GM12864 (cell line): ENCODE results near the gene ZMAT1.
A peak's percentile ranks its signal among the peaks of the same experiment; 100 is the strongest.
"Not testable (repeated sequence)": the region's sequence is repeated elsewhere in the genome, so short reads cannot be mapped to it uniquely, and the experiment has no call there.

Experiments
- DNase-seq: peaks from one replicate; pipeline ENCODE4 v3.0.0-alpha.2; 2011; ENCODE audit warnings: low read depth
- H3K4me3 ChIP-seq: 2 replicates; pipeline ENCODE4 v1.5.1; 2011; ENCODE audit warnings: mild to moderate bottlenecking, low read depth, low read length, control low read depth
- TF ChIP-seq, protein P1 (sequence below): IDR thresholded peaks from 2 replicates; pipeline ENCODE4 v1.5.1; 2011; ENCODE audit warnings: low read depth, mild to moderate bottlenecking, moderate library complexity, low read length, control low read depth, inconsistent platforms; ENCODE audit errors: missing control alignments

ZMAT1 gene

DNA sequence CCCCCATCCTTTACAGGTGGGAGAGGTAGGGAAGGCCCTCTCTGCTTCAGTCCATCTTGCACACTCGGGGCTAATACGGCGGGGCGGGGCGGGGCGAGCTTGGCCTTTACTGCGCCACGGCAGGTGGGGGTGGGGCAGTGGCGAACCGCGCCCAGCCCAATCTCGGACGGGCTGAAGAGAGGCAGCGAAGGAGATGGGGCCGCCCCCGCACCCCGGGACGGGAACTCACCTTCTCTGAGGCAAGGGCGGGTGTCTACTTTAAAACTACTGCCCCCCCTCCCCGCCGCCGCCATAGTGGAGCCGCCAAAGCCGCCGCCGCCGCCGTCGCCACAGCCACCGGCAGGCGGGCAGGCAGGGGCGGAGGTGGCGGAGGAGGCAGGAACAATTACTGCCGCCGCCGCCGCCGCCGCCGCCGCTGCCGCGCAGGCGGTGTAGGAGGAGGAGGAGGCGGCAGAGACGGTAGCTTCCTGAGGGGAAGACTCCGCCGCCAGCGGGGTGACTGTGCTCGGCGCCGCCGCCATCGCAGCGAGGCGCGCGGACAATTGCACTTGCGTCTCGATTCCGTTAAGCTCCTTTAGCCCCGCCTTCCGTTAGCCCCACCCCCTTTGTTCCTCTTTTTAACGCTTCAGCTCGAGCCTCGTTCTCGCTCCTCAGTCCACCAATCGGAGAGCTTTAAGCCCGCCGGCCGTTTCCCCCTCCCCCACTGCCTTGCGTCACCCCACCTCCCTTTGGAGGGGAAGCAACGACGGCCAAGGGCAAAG is at the start of gene ZMAT1:
Gene ZMAT1 (minus strand): TSS at position 540 of the 761 bp plus-strand sequence. CDS start 19 bp downstream, at position 521.
- peak within 1 kb of the TSS; percentile 52 for H3K4me3 ChIP-seq

DNA sequence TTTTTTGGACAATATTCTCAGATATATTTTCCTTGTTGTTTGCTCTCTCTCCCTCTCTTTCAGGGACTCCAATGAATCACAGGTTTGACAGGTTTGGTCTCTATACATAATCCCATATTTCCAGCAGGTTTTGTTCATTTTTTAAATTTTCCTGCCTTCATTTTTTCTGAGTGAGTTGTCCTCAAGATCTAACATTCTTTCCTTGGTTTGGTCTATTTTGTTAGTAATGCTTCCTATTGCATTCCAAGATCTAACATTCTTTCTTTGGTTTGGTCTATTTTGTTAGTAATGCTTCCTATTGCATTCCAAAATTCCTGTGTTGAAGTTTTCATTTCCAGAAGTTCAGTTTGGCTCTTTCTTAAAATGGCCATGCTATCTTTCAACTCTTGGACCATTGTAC is 45.3 kb upstream of the ZMAT1 start:
- H3K4me3 ChIP-seq, result no peak overlapping the region
- no peak for DNase-seq
- TF ChIP-seq, protein P1, sequence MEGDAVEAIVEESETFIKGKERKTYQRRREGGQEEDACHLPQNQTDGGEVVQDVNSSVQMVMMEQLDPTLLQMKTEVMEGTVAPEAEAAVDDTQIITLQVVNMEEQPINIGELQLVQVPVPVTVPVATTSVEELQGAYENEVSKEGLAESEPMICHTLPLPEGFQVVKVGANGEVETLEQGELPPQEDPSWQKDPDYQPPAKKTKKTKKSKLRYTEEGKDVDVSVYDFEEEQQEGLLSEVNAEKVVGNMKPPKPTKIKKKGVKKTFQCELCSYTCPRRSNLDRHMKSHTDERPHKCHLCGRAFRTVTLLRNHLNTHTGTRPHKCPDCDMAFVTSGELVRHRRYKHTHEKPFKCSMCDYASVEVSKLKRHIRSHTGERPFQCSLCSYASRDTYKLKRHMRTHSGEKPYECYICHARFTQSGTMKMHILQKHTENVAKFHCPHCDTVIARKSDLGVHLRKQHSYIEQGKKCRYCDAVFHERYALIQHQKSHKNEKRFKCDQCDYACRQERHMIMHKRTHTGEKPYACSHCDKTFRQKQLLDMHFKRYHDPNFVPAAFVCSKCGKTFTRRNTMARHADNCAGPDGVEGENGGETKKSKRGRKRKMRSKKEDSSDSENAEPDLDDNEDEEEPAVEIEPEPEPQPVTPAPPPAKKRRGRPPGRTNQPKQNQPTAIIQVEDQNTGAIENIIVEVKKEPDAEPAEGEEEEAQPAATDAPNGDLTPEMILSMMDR, result no peak

More for the DNA sequence above, at the start of gene ZMAT1:
- TF ChIP-seq, protein P1, result no peak
- DNase-seq, result peak; percentile 76

DNA sequence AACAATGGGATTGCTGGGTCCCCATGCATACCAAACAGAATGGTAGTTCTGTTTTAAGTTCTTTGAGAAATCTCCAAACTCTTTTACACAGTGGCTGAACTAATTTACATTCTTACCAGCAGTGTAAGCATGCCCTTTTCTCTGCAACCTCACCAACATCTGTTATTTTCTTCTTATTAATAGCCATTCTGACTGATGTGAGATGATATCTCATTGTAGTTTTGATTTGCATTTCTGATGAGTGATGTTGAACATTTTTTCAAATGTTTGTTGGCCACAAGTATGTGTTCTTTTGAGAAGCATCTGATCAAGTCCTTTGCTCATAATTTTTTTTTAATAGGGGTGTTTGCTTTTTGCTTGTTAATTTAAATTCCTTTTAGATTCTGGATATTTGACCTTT is 41.2 kb upstream of the ZMAT1 start:
- TF ChIP-seq, protein P1, result no peak
- DNase-seq, result no peak
- no peak overlapping the region for H3K4me3 ChIP-seq

DNA sequence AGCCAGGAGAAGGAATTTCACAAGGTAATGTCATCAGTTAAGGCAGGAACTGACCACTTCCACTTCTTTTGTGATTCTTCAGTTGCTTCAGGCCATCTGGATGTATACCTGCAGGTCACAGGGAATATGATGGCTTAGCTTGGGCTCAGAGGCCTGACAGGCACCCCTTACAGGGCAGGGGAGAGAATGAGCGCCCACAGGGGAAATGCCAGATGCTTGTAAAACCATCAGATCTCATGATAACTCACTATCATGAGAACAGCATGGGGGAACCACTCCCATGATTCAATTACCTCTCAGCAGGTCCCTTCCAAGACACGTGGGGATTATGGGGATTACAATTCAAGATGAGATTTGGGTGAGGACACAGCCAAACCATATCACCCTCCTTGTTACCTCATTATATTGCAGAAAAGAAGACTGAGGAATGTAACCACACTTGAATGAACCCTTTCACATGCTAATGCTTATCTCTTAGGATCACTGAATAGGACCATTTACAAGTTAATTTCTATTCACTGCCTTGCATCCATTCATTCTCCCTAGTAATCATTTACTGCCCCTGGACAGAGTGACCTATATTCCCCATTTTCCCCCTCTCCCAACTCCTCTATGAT is 33.2 kb upstream of the ZMAT1 start:
- DNase-seq, H3K4me3 ChIP-seq: not testable (repeated sequence)

DNA sequence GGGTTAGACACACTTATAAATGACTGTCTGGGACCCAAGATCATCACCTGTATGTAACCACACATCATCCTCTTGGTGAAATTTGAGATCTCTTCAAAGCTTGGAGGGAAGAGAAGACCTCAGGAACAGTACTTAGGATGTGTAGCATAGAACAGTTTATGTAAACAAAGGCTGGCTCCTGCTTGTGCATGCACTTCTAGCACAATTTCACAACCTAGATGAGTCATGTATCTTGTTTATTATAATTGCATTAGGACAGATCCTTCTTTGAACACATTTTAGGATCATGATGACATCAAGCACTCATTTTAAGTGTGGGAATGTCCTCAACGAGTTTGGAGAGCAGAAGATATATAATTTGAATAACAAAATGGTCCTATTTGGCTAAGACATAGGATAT is 26.3 kb upstream of the ZMAT1 start:
- no peak for DNase-seq
- TF ChIP-seq, protein P1, result no peak
- no peak overlapping the region for H3K4me3 ChIP-seq

DNA sequence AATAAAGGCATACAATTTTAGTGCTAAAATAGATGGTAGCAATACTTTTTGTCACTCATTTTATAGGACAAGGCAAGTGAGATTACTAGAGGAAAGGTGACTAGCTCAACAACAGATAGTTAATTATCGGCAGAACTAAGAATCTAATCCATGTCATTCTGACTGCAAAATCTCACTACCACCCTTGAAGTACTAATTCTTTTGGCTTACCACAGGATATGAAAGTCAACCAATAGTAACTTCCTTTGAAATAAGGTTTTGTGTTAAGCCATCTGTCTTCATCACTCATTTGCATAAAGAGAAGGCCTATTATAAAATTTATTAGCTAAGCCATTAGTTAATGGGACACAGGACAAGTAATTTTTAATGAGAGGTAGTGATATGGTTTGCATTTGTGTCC is 25.3 kb upstream of the ZMAT1 start:
- no peak for DNase-seq
- H3K4me3 ChIP-seq, result no peak overlapping the region
- TF ChIP-seq, protein P1, result no peak

DNA sequence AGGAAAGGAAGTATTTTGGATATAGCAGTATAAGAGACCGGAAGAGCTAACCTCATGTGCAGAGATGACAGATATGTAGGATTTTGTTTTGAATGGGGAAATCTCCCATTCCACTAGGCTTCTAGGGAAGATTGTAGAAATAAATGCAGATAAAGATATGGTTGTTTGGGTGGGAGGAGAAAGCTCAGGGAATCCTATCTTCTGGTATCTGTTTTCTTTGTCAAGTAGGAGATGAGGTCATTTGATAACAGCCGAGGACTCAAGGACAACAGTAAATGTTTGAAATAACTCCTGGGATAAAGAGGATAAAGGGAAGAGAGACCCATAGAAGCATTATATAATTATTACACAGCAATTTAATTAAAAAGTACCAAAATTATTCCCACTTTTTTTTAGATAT is 24.7 kb upstream of the ZMAT1 start:
- TF ChIP-seq, protein P1, result no peak

More for the DNA sequence above, 24.7 kb upstream of the ZMAT1 start:
- no peak for DNase-seq
- H3K4me3 ChIP-seq, result no peak overlapping the region
